Mucosa of descending colon (tissue), 3 donors: ENCODE data around the gene EBF4. TPM values are rescaled to one million over a fixed set of nuclear protein-coding genes. Genes with fewer than 3 reads are reported as not detected.
A peak's percentile ranks its signal among the peaks of the same experiment; 100 is the strongest.

ENCODE experiments used
- ATAC-seq: fragments of 200-7000 bp; cut with Tn5 transposase; one replicate; pipeline ENCODE4 v1.9.1; 2020; ENCODE audit warnings: mild to moderate bottlenecking, moderate library complexity
- DNase-seq, 3 donors: peaks; one replicate each; pipeline ENCODE4 v3.0.0-alpha.2; 2020
- H3K36me3 ChIP-seq: fragments of 200-600 bp; one replicate; pipeline ENCODE4 v1.8.0; 2021; ENCODE audit warnings: low read depth, mild to moderate bottlenecking
- H3K4me1 ChIP-seq: fragments of 200-600 bp; one replicate; pipeline ENCODE4 v1.8.0; 2021; ENCODE audit warnings: low read depth, mild to moderate bottlenecking
- H3K4me3 ChIP-seq: fragments of 200-600 bp; one replicate; pipeline ENCODE4 v1.8.0; 2021; ENCODE audit warnings: mild to moderate bottlenecking
- H3K9me3 ChIP-seq: fragments of 200-600 bp; one replicate; pipeline ENCODE4 v1.8.0; 2021; ENCODE audit warnings: mild to moderate bottlenecking
- intact Hi-C, 2 donors: fragments of 100-400 bp; cut with DNase I in 1 of 2; cut with micrococcal nuclease in 1 of 2; formaldehyde crosslinking; loops; one replicate each; pipeline versions ENCODE4 v1.11.0 to v1.11.1; 2022; cut with DNase I, micrococcal nuclease
- total RNA-seq, 3 donors: library from RNA; stranded (reverse); fragmentation: NEBNext Ultra II Directional in 2 of 3; extraction: Animal tissue kit (Norgen Biotek cat#: 25700) in 2 of 3; gene quantifications; one replicate each; pipeline versions ENCODE4 v1.2.1 to v1.2.4, GENCODE V29; 2021 to 2023
- TF ChIP-seq, protein P1 (sequence below): fragments of 200-600 bp; IDR thresholded peaks from one replicate; pipeline ENCODE4 v1.8.0; 2022; ENCODE audit warnings: antibody characterized with exemption, mild to moderate bottlenecking
- donor health status: DM: no; HTN: no; CAD: no; lungs with moderate emphysema.
- donor health status: DM: no; HTN: no; CAD: no.
- donor health status: DM: no; HTN: yes; CAD: no.

EBF4 gene
- total RNA-seq, 3 donors from 2014 or later = 3.6 to 53.3 (median 4.5) TPM

GRCh38 chr20:2653556-2654383 is 38.8 kb upstream of the EBF4 start:
- Histone ChIP-seq H3K4me3 (peak overlapping the region; percentile 81), H3K36me3 (peaks cover 6% of the 10 kb centered on the region), H3K4me1 (peaks cover 11% of the 10 kb centered on the region), H3K9me3 (no peaks in the 10 kb centered on the region)
- no peak for ATAC-seq
- intact Hi-C loops = no loop called here
- TF ChIP-seq, protein P1, sequence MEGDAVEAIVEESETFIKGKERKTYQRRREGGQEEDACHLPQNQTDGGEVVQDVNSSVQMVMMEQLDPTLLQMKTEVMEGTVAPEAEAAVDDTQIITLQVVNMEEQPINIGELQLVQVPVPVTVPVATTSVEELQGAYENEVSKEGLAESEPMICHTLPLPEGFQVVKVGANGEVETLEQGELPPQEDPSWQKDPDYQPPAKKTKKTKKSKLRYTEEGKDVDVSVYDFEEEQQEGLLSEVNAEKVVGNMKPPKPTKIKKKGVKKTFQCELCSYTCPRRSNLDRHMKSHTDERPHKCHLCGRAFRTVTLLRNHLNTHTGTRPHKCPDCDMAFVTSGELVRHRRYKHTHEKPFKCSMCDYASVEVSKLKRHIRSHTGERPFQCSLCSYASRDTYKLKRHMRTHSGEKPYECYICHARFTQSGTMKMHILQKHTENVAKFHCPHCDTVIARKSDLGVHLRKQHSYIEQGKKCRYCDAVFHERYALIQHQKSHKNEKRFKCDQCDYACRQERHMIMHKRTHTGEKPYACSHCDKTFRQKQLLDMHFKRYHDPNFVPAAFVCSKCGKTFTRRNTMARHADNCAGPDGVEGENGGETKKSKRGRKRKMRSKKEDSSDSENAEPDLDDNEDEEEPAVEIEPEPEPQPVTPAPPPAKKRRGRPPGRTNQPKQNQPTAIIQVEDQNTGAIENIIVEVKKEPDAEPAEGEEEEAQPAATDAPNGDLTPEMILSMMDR = no peak
- peak in 1 of 3 donors; percentile 37 for DNase-seq

- DNase-seq (no peak), ATAC-seq (no peak)
- peaks cover 6% of the 10 kb centered on the region for H3K36me3 ChIP-seq
- H3K4me3 ChIP-seq = no peak overlapping the region
- H3K9me3 ChIP-seq = no peaks in the 10 kb centered on the region
- TF ChIP-seq, protein P1 = no peak
- intact Hi-C loops = no loop called here
- peaks cover 11% of the 10 kb centered on the region for H3K4me1 ChIP-seq
Measured at GRCh38 chr20:2654384-2654822, 38.2 kb upstream of the EBF4 start.

GRCh38 chr20:2654831-2655230 is 37.7 kb upstream of the EBF4 start:
- TF ChIP-seq, protein P1 = no peak
- no peak overlapping the region for H3K4me3 ChIP-seq
- DNase-seq = no peak
- H3K36me3 ChIP-seq = peaks cover 6% of the 10 kb centered on the region
- H3K4me1 ChIP-seq = peaks cover 11% of the 10 kb centered on the region
- no peak for ATAC-seq
- no peaks in the 10 kb centered on the region for H3K9me3 ChIP-seq
- intact Hi-C loops = no loop called here

DNA sequence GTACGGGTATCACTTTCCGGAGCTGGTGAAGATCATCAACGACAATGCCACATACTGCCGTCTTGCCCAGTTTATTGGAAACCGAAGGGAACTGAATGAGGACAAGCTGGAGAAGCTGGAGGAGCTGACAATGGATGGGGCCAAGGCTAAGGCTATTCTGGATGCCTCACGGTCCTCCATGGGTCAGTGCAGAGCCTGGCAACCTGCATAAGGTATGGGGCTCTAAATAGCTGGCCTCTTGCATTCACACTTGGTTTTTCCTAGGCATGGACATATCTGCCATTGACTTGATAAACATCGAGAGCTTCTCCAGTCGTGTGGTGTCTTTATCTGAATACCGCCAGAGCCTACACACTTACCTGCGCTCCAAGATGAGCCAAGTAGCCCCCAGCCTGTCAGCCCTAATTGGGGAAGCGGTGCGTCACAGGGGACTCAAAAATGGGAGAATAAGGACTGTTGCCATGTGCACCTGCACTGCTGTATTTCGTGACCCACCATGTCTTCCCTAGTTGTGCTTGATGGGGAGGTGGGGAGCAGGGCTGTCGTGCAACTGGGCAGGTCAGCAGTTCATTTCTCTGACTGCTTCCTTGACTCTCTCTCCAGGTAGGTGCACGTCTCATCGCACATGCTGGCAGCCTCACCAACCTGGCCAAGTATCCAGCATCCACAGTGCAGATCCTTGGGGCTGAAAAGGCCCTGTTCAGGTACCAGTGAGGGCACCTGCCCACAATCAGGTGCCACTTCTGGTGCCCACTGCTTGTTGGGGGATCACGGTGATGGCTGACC is 37.1 kb upstream of the EBF4 start:
- ATAC-seq (no peak), DNase-seq (no peak)
- no peak overlapping the region for H3K4me3 ChIP-seq
- intact Hi-C loops = no loop called here
- TF ChIP-seq, protein P1 = no peak
- no peaks in the 10 kb centered on the region for H3K9me3 ChIP-seq
- H3K36me3 ChIP-seq = peaks cover 9% of the 10 kb centered on the region
- peaks cover 11% of the 10 kb centered on the region for H3K4me1 ChIP-seq

DNA sequence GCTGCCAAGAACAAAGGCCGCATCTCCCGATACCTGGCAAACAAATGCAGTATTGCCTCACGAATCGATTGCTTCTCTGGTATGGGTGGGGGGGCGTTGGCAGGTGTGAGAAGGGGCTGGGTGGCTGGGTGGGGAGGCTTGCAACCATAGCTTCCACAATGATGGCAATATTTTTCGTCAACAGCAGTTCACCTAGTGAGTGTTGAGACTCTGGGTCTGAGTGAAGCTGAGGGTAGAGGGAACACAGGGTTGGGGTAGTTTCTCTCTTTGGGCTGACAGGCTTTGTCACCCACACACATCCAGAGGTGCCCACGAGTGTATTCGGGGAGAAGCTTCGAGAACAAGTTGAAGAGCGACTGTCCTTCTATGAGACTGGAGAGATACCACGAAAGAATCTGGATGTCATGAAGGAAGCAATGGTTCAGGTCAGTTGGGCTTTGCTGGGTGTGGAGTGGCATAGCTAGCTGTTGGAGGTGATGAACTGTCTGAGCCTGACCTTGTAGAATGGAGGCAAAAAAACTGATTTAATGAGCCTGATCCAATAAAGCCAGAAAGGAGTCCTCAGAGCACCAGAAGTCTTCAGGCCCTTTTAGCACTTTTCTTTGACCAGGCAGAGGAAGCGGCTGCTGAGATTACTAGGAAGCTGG is 36.0 kb upstream of the EBF4 start:
- DNase-seq = no peak
- TF ChIP-seq, protein P1 = no peak
- Histone ChIP-seq H3K9me3 (no peaks in the 10 kb centered on the region), H3K36me3 (peaks cover 12% of the 10 kb centered on the region), H3K4me3 (no peak overlapping the region), H3K4me1 (peaks cover 11% of the 10 kb centered on the region)
- ATAC-seq = no peak
- intact Hi-C loops = no loop called here
